Body of pancreas (tissue), 4 donors: Measurements from ENCODE around the gene ZNF202.

Experiments
- CTCF ChIP-seq, 7 experiments: fragments of 450-650 bp in 4 of 7; fragments of 200-600 bp in 3 of 7; sonication (generic) in 3 of 7; IDR thresholded peaks; one replicate each; pipeline ENCODE4 v1.5.1; 2016 to 2019; ENCODE audit warnings: antibody characterized with exemption in 7 of 7
- POLR2A ChIP-seq, 3 donors: fragments of 450-650 bp; IDR thresholded peaks; one replicate each; pipeline ENCODE4 v1.6.1; 2016; ENCODE audit warnings: antibody characterized with exemption in 3 of 3, mild to moderate bottlenecking in 2 of 3

DNA sequence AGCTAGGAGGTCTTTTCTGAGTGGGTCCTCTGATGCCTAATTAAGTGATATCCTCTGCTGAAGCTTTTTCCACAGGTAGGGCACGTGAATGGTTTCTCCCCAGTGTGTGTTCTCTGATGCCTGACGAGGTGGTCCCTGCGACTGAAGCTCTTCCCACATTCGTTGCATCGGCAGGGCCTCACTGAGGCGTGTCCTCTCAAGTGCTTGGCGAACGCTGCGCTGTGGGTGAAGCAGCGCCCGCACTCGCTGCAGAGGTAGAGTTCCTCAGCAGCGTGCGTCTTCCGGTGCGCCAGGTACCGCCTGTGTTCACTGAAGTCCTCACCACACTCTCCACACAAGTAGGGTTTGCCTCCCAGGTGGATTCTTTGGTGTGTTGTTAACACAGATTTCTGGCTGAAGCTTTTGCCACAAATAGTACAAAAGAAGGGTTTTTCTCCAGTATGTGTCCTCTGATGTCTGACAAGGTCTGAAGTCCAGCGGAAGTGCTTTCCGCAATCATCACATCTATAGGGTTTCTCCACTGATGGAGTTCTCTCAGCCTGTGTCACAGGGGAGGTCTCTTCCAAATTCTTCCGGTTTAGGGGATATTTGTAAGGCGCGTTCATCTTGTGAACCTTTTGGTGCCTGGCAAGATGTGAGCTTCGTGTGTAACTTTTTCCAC, 15.3 kb downstream of the ZNF202 start:
- TF ChIP-seq POLR2A (IDR thresholded peaks at IDR 0.05) (no peak), CTCF (IDR thresholded peaks at IDR 0.05) (no peak)
